ENCODE results near the gene TBCA. TPM values are rescaled to one million over a fixed set of nuclear protein-coding genes. Genes with fewer than 3 reads are reported as not detected.

Gene TBCA
- total and polyA plus RNA-seq, 4 donors: 122 to 248 (median 154) TPM

- peaks cover 0 to 2% (median 0%) of the 10 kb centered on the region in 4 donors for H3K36me3 ChIP-seq (ENCODE audit: control insufficient read depth in 4 of 4, insufficient read depth in 4 of 4, low read length in 4 of 4)
- H3K4me1 ChIP-seq (ENCODE audit: control insufficient read depth in 5 of 5, insufficient read depth in 5 of 5, low read length in 5 of 5): peaks cover 0 to 3% (median 0%) of the 10 kb centered on the region in 5 donors
- H3K4me3 ChIP-seq: no peak overlapping the region
Observed at GRCh38 chr5:77724934-77725333, 51.2 kb downstream of the TBCA start.

GRCh38 chr5:77719666-77720363 lies 56.3 kb downstream of the TBCA start:
- DNase-seq (no peak), ATAC-seq (ENCODE audit: insufficient read depth, low FRiP score) (no peak)
- 92 to 99% methylated on average over 3 of the region's 3 CpGs for WGBS, 2 donors
- Histone ChIP-seq H3K36me3 (ENCODE audit: control insufficient read depth in 4 of 4, insufficient read depth in 4 of 4, low read length in 4 of 4) (peaks cover 0 to 6% (median 0%) of the 10 kb centered on the region in 4 donors), H3K9me3 (ENCODE audit: control insufficient read depth in 4 of 4, insufficient read depth in 3 of 4, low read length in 3 of 4) (no peaks in the 10 kb centered on the region), H3K4me3 (no peak overlapping the region), H3K4me1 (ENCODE audit: control insufficient read depth in 5 of 5, insufficient read depth in 5 of 5, low read length in 5 of 5) (no peaks in the 10 kb centered on the region), H3K9ac (ENCODE audit: insufficient read depth in 1 of 2, low read length in 2 of 2) (no peak overlapping the region), H3K27ac (ENCODE audit: low read depth in 1 of 2, low read length in 1 of 2) (no peak overlapping the region), H3K27me3 (ENCODE audit: control insufficient read depth in 3 of 3, insufficient read depth in 3 of 3, low read length in 2 of 3) (no peaks in the 10 kb centered on the region)
- no peak for TF ChIP-seq CTCF (IDR thresholded peaks at IDR 0.05; ENCODE audit: control extremely low read depth, extremely low read depth)

More at GRCh38 chr5:77724934-77725333, 51.2 kb downstream of the TBCA start:
- TF ChIP-seq CTCF (IDR thresholded peaks at IDR 0.05; ENCODE audit: control extremely low read depth, extremely low read depth): no peak
- ATAC-seq (ENCODE audit: insufficient read depth, low FRiP score): no peak
- no peaks in the 10 kb centered on the region for H3K27me3 ChIP-seq (ENCODE audit: control insufficient read depth in 3 of 3, insufficient read depth in 3 of 3, low read length in 2 of 3)
- WGBS, 2 donors: 86 to 87% methylated on average over 5 of the region's 5 CpGs
- DNase-seq: no peak
- H3K27ac ChIP-seq (ENCODE audit: low read depth in 1 of 2, low read length in 1 of 2): no peak overlapping the region
- H3K9ac ChIP-seq (ENCODE audit: insufficient read depth in 1 of 2, low read length in 2 of 2): no peak overlapping the region
- no peaks in the 10 kb centered on the region for H3K9me3 ChIP-seq (ENCODE audit: control insufficient read depth in 4 of 4, insufficient read depth in 3 of 4, low read length in 3 of 4)

- no peak for DNase-seq
- Histone ChIP-seq H3K4me3 (no peak overlapping the region), H3K9ac (ENCODE audit: insufficient read depth in 1 of 2, low read length in 2 of 2) (no peak overlapping the region), H3K27me3 (ENCODE audit: control insufficient read depth in 3 of 3, insufficient read depth in 3 of 3, low read length in 2 of 3) (no peaks in the 10 kb centered on the region), H3K9me3 (ENCODE audit: control insufficient read depth in 4 of 4, insufficient read depth in 3 of 4, low read length in 3 of 4) (no peaks in the 10 kb centered on the region), H3K4me1 (ENCODE audit: control insufficient read depth in 5 of 5, insufficient read depth in 5 of 5, low read length in 5 of 5) (no peaks in the 10 kb centered on the region), H3K27ac (ENCODE audit: low read depth in 1 of 2, low read length in 1 of 2) (no peak overlapping the region), H3K36me3 (ENCODE audit: control insufficient read depth in 4 of 4, insufficient read depth in 4 of 4, low read length in 4 of 4) (peaks cover 0 to 6% (median 0%) of the 10 kb centered on the region in 4 donors)
- ATAC-seq (ENCODE audit: insufficient read depth, low FRiP score): no peak
- 81 to 83% methylated on average over 6 of the region's 6 CpGs for WGBS, 2 donors
- no peak for TF ChIP-seq CTCF (IDR thresholded peaks at IDR 0.05; ENCODE audit: control extremely low read depth, extremely low read depth)
Observed at GRCh38 chr5:77718934-77719610, 57.1 kb downstream of the TBCA start.

Measured in lung (tissue), 12 donors.